Measurements from ENCODE around the gene RASA1.
A peak's percentile ranks its signal among the peaks of the same experiment; 100 is the strongest.

The RASA1 gene

DNA sequence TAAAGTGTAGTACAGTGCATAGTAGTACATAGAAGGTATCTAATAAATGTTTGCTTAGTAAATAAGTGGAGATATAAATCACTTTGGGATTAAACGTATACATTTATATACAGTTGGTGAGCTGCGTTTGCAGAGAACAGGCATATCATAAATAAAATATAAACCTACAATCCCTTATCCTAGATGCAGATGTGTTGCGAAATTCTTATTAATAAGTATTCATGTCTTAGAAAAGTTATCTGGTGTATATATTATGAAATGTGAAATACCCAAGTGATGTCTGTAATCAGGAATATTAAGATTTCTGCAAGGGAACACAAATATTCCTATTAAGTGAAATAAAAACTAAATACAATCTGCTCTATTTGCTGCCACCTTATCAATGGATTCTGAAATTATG lies 136.2 kb downstream of the RASA1 start:
- DNase-seq (ENCODE audit: low read depth) = no peak

DNA sequence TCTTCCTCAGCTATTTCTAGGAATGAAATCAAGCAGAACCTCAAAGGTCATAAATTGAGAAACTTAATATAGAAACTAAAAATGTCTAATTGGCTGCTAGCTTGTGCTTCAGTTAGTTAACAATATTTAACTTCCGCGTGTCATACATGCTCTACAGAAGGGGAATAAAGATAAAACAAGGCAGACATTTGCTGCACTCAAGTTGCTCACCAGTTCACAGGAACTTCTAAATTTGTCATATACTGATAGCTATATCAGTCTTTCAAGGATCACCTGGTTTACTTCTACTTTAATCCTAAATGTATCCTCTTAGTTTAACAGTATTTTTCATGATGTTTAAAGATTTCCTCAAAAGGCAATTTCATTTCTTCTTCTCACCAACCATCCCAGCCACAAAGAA lies 136.7 kb downstream of the RASA1 start:
- DNase-seq (ENCODE audit: low read depth) = no peak

DNA sequence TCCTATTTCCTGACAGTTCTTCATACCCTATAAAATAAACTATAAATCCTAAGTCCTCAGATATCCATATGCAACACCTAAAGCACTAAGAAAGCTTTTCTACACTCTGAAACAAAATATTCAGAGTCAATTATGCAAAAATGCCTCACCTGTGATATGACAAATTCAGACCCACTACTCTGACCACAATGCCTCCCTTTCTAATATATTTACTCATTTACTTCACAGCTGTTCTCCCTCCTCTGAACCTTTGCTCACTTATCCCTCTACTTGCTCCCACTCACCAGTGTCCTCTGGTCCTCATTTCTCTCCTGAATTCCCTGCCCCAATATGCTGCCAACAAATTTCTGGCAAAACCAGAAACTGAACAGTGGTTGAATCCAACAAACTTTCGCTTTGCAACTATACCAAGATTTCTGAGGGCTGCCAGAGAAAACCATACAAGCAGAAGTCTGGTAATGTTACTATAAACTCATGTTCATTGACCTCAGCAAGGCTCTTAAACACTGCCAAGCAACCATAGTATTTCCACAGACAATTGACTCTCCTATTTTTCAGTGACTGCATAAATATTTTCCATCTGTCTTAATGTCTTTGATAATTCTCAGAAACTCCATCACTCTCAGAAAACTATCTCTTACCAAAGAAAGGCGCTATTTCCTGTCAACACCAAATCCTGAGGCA lies 137.9 kb downstream of the RASA1 start:
- no peak for DNase-seq (ENCODE audit: low read depth)

DNA sequence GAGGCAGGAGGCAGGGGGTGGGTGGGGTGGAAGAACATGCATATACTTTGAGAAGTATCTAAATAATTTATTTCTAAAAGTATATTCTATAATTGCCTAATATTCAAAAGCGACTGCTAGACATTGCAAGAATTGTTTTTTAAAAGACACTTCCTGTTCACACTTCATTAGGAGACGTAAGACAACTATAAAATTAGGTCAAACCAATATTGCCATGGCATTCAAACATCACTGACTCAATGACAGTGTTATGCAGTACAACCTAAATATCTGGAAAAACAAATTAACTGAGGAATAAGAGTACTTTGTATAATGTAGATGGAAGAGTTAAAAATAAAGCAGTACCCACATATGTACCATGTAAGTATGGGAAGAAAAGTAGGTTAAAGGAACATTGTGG lies 140.5 kb downstream of the RASA1 start:
- no peak for DNase-seq (ENCODE audit: low read depth)

DNA sequence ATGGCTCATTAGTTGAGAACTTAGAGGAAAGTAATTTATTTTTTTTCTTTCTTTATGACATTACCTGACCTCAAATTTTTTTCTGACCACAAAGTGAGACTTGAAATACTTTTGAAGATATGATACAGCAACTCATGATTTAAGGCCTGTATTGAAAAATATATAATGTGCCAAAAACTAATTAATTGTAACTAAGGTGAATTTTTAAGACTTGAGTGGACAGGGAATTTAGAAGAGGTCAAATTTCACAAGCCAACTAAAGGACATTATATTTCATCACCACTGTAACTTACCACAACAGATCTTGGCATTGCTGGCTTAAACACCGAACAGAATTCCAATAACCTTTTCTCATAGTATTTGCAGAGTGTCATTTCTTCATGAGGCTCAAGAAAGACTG lies 143.2 kb downstream of the RASA1 start:
- DNase-seq (ENCODE audit: low read depth) = no peak

DNA sequence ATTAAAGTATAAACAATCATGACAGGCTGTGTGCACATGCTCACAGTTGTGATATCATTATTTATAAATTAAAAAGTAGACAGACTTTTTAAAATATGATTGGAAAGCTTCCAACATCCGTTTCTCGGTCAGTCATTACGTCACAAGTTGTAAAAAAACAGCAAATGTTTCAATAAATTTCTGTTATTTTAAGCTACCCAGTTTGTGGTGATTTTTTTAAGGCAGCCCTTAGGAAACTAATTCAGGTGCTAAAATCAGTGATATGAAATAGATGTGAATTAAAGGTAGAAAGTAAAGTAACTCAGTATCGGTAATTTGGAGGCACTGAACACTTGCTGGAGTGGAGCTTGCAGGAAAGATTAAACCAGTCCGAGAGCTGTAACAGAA lies 143.9 kb downstream of the RASA1 start:
- no peak for DNase-seq (ENCODE audit: low read depth)

DNA sequence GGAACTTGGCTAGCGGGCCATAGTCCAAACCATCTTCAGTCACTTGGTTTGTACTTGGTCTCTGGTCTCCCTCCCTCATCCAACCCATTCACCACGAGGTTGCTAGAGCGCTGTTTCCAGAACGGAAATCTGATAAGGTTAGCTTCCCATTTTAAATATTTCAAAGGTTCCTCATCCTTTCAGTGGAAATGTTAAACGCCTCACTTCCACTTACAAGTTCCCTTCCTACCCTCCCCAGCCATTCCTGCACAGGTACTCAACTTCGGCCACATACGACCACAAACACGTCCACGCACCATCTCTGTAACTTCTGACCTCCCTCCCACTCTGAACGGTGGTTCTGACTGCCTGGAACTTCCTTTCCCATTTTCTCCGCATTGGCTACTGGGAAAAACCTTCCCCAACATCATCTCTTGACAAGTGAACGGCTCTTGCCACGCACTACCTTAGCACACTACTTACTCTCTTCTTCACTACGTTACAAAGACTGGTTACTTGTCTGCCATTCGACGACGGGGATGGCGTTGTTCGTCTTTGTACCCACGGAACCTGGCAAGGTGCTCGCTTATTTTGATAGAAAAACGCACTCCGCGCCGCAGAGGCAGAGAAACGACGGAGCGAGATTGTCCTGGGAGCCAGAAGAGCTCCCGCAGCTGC lies 144.4 kb downstream of the RASA1 start:
- DNase-seq (ENCODE audit: low read depth) = no peak

DNA sequence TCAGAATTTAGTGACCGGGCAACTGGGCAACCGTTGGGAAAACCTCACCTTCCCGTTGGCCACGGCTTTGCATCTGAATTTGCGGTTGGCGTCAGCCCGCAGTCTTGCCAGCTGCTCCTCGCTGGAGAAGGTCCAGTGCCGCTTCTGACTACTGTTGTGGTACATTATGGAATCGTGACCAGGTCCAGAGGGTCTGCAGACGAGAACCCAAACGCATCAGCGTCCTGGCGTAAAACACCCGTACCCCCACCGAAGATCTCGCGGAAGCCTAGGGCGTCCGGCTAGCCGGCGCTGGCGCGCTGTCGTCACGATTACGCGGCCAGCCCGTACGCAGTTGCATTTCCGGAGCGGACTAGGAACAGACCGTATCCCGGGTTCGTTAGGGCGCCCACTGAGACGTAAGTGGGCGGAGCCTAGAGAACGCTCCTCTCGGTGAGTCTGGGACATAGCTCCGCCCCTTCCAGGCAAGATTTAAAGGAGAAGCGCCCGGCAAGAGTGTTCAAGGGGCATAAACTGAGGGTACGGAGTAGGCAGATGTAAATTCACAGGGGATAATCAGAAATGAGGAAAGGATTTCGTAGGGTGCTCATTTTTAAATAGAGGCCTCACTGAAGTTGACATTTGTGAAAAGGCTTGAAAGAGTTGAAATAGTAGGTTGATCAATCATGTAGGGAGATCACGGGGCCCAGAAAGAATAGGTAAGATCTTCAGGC lies 145.1 kb downstream of the RASA1 start, which contains the start of gene CCNH:
CCNH (minus strand) TSS at position 301 of the 713 bp plus-strand sequence; CDS start at position 165, 136 bp downstream.
- DNase-seq (ENCODE audit: low read depth) = peak; percentile 83

DNA sequence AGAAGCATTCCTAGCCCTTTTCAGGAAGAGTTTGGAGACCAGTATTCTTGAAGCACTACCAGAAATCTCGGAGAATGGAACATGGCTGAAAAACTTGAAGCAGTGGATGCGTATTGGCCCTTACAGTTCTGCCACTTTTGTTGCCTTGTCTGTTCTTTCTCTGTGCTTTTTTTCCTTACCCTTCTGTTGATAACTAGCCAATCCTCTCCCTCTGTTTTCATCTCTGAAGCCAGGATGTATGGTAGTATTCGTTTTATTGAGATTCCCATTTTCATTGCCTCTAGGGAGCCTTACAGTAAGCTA lies 145.6 kb downstream of the RASA1 start:
- no peak for DNase-seq (ENCODE audit: low read depth)

DNA sequence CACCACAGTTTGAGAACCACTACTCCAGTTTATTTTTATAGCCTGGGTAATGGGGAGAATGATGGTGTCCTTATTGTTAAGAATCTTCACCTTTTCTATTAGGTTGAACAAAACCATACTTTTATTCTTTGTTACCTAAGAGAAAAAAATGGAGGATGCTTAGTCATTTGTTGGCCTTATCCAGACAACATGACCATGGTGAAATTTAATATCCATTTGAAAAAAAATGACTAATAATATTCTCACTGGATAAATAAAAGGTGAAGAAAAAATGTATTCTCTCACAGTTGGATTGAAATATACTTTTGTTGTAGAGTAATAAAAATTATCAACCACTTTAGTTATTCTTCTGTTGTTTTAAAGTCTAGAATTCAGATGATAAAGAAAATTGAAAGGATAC lies 150.8 kb downstream of the RASA1 start:
- no peak for DNase-seq (ENCODE audit: low read depth)

DNA sequence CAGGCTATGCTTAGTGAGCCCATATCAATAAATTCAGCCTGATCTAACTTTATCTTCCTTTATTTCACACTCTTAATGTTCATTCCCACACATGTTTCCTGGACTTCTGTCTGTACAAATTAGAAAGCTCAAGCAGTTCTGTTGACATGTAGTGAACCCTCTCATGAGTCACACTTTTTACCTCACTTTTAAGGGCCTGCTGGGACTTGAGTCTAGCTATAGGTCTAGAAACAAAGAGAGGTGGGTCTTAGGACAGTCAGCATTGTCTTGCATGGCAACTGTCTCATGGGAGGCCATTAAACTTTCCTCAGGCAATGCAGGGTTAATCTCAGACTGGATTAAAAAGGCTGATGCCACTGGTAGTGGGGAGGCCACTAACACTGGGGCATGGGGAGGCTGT lies 153.6 kb downstream of the RASA1 start:
- no peak for DNase-seq (ENCODE audit: low read depth)

DNA sequence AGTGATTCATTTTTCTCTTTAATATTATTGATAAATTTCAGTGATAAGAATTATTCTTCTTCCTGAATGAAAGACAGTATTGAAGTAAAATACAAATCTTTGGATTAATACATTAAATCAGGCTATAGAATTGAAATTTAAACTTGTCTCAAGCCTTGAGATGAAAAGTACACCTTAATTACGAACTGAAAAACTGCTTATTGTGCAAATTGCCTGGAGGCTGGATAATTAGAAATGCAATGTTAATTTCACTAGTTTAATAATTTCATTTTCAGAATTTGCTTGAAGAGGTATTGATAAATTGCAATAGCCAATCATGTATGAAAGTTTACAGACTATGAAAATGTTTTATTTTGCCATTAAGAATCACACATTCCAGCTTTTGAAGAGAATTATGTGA lies 156.1 kb downstream of the RASA1 start:
- DNase-seq (ENCODE audit: low read depth) = no peak

DNA sequence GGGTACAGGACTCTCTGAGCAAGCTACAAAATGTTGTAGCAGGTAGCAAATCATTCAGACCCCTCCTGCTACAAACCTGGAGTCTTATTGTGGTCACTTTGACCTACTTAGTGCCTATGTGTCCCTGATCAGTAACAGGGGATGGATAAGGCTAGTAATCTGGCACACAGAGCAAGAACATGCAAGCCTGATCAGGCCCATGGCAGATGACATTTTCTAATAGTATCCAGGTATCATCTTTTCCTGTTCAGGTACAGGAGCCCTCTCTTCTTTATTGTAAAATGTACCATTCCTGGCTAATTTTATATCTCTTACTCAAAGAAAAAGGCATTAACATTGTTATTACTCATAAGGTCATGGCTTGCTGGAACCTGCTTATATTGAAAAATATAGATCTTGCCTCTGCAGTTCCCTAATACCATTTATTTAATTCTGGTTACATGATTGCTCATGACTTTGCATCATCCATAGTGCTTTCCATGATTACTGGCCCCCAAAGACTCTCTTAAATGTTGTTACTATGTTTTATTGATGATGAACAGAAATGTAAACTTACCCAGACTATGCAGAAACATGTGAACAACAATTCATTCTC lies 163.3 kb downstream of the RASA1 start:
- DNase-seq (ENCODE audit: low read depth) = no peak

DNA sequence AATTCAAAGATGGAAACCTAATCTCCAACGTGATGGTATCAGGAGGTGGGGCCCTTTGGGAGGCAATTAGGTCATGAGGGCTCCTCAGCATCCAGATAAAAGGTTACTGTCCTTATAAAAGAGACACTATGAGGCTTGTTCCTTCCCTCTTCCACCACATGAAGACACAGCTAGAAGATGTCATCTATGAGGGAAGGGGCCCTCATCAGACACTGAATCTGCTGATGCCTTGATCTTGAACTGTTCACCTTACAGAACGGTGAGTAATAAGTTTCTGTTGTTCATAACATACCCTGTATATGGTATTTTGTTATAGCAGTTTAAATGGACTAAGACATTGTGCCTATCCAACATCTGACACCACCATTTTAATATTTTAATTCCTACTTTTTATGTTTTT lies 164.8 kb downstream of the RASA1 start:
- no peak for DNase-seq (ENCODE audit: low read depth)

DNA sequence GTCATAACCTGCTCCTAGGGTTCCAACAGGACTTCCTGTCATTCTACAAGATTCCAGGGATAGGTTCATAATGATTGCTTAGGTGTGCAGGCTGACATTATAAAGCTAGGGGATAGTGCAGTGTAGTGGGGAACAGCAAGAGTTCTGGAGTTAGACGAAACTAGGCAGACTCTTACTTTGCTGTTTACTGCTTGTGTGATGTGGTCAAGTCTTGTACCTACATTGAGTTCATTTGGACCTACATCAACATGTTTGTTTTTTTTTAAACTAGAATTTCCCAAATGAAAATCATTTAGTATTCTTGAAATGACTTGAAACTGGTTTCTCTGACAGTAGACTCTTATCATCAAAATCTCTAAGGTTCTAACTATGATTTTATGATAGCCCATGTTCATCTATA lies 166.3 kb downstream of the RASA1 start:
- no peak for DNase-seq (ENCODE audit: low read depth)

DNA sequence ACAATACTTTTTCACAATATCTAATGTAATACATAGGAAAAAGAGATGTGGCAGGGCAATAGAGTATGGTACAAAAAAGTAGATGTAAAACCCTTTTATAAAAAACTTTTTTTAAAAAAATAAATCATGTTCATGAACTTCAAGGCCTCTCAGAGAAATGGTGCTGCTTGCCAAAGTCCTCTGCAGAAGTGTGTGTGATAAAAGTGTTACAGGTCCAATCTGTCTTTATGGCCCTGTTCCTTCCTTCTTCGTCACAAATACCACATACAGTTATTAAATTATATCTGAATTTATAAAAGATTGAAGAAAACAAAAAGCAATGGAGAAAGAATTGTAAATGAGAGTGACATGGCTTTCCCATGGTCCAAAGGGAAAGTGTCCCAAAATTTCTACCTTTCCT lies 166.8 kb downstream of the RASA1 start:
- DNase-seq (ENCODE audit: low read depth) = no peak

DNA sequence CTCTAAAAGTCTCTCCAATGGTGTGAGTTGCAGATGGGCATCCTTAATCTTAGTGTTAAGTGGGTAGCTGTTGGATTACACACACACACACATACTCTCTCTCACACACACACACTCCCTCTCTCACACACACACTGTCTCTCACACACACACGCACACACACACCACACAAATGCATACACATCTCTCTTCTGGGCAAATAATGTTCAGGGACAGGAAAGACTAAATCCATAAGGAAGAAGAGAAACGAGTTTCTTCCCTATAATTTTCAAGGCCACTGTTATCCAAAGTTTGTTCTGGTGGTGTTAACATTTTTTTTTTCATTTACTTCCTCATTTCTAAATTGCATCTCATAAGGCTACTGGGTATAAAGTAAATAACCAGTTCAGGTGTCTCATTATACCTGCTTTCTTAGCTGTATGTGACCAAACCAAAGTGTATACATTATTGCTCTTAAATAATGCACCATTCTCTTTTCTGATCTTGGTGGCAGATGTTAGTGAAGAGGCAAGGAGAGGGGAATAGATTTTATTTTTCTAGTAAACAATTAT lies 167.5 kb downstream of the RASA1 start:
- DNase-seq (ENCODE audit: low read depth) = no peak

DNA sequence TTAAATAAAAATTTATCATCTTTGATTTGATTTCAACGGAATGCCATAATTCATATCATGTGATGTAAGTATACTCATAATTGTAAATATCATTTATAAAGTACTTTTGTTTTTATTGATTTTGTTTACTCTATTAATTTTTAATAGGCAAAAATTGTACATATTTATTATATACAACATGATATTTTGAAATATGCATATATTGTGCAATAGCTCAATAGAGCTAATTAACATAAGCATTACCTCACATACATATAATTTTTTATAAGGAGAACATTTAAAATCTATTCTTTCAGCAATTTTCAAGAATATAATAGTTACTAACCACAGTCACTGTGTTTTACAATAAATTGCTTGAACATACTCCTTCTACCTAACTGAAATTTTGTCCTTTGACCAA lies 170.0 kb downstream of the RASA1 start:
- no peak for DNase-seq (ENCODE audit: low read depth)

DNA sequence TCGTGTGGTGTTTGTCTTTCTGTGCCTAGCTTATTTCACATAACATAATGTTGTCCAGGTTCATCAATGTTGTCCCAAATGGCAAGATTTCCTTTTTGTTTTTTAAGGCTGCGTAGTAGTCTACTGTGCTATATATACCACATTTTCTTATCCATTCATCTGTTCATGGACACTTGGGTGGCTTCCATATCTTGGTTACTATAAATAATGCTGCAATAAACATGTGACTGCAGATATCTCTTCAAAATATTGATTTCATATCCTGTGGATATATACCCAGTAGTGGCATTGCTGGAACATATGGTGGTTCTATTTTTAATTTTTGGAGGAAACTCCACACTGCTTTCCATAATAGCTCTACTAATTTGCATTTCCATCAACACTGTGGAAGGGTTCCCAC lies 170.5 kb downstream of the RASA1 start:
- no peak for DNase-seq (ENCODE audit: low read depth)
